ENCODE data around the gene SORL1-AS1.
A peak's percentile ranks its signal among the peaks of the same experiment; 100 is the strongest.
"Not testable (repeated sequence)": the region's sequence is repeated elsewhere in the genome, so short reads cannot be mapped to it uniquely, and the experiment has no call there.

The SORL1-AS1 gene

DNA sequence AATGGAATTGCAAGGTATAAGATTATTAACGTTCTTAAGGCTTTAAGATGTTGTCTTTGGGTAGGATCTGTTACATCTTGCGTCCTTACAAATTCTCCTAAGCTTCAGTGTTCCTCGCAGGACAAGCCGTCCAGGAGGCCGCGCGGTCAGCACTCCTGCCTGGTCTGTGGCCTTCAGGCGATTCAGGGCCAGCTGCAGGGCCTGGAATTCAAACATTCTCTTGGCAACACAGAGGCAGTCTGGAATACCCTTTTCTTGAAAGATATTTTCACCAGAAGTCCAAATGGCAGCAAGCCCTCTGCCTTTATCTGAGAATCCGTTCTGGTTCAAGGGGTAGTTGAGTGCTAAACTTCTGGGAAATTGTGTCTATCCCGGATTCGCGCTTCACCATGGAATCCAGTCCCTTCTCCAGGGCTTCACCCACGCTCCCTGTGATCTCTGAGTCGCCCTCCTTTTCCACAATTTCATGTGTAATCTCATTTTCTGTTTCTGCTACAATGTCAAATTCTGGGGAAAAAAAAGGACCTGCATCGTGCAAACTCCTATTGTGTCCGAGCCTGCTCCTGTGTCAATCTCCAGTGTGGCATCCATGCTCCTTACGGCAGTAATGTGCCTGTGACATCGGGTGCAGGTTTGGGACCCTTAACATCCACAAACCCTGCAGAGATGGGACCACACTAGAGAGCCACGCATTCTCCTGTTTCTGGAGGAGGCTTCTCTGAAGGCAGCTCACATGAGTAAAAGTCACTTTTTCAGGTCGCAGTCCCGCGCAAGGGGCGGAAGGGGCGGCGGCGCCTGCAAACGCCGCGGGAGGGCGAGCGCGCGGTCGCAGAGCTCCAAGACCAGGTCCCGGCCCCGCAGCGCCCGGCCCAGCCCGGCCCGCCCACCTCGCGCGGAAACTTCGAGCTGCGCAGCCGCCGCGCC is 26.0 kb downstream of the SORL1-AS1 start:
- DNase-seq, result peak; percentile 72

DNA sequence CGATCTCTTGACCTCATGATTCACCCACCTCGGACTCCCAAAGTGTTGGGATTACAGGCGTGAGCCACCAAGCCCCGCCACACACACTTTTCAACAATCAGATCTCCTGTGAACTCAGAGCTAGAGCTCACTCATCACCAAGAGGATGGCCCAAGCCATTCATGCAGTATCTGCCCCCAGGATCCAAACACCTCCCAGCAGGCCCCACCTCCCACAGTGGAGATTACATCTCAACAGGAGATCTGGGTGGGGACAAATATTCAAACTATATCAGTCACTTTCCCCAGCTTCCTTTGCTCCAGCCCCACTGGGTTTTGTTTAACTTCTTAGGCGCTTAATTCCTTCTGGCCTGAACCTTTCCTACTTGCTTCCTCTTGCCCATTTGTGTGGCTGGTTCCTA is 26.9 kb downstream of the SORL1-AS1 start:
- peak; percentile 35 for DNase-seq

DNA sequence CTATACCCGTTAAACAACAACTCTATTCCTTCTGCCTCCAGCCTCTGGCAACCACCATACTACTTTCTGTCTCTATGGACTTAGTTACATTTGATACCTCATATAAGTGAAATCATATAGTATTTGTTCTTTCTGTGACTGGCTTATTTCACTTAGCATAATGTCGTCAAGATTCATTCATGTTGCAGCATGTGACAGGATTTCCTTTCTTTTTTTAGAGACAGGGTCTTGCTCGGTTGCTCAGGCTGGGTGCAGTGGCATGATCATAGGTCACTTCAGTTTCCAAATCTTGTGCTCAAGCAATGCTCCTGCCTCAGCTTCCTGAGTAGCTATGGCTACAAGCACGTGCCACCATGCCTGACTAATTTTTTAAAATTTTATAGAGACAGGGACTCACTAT is 30.1 kb downstream of the SORL1-AS1 start:
- DNase-seq, result no peak

DNA sequence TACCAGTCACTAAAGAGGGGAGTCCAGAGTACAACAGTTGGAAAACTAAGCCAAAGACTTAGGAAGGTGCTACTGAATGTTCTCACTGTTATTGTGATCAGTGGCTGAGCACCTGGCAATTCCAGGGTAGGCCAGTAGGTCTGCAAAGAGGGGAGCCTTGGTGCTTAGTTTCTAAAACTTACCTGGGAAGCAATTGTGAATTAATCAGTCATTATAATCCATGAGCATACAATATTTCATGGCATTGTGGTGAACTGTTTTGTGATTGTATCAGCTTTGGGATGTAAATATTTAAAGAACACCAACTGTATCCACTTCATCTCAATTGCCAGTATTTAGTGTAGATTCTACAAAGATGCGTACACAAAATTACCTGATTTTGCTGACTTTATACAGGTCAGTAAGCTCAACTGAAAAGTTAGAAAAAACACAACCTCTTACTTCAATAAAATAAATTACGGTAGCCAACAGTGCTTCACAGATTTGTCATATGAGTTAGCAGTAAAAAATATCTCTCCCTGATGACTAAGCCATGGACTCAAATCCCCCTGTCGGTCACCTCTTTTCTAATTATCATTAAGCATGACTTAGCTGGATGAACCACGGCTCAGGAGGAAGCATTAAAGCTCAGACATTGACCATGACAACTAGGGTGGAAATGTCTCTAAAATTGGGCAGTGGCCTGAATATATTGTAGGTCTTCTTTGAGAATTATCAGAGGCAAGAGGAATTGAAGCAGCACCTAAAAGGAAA is 31.4 kb downstream of the SORL1-AS1 start:
- no peak for DNase-seq

DNA sequence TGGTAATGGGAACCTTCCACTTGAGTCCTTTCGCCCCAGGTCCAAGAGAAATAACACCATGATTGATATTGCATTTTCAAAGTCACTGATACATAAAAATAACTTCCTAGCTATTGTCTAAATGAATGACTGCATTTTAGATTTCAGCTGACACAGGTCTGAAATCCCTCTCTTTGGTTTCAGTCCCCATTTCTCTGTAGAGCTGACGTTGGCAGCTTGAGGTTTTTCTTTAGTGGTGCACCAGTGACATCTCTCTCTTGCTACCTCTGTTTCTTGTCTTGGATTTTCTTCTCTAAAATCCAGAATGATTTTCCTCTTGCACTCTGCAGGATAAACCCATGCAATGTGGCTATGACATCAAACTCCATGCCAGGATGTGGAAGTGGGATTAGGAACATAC is 32.4 kb downstream of the SORL1-AS1 start:
- no peak for DNase-seq

DNA sequence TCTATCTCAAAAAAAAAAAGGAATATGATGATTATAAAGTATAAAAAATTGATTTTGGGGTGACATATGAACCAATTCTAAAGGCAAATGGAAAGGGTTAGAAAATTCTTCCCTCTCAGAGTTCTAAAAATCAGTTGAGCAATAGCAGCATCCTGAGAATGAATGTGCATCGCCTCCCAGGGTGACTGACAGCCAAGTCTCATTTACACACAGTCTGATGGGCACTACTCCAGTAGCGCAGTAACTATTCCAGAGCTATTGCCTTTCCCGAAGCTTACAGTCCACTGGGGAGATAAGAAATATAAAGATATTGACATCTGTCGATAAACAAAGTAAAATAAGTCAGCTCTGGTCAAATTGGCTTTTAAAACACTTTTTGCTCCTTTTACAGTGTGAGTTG is 32.9 kb downstream of the SORL1-AS1 start:
- no peak for DNase-seq

DNA sequence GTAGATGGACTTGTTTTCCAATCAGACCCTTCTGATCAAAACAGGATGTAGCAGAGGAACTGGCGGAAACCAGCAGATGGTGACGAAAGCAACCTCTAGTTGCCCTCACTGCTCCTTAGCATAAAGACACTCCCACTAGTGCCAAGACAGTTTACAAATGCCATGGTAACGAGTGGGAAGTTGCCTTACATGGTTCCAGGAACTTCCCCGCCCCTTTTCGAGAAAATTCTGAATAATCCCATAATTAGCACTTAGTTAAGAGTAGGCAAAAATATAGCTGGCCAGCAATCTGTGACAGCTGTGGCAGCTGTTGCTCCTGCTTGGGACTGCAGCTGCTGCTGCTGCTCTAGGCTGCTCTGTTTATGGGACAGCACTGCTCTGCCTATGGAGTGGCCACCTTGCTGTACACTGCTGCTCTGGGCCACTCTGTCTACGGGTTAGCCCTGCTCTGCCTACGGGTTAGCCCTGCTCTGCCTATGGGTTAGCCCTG is 34.1 kb downstream of the SORL1-AS1 start:
- peak; percentile 55 for DNase-seq

DNA sequence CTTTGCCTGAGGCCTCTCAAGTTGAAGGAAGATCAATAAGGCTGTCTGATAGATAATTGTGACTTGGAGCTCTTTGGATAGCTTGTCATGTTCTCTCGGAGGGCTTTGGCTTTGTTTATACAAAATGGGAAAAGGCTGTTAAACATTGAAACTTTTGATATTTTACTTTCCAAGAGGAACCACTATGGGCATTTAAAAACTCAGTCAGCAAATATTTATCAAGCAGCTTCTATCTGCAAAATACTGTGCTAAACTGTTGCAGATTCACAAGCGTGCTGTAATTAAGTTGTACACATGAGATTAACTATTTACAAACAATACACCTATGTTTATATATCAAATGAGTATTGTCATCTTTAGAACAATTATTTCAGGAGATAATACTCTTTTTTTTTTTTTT is 35.2 kb downstream of the SORL1-AS1 start:
- no peak for DNase-seq

DNA sequence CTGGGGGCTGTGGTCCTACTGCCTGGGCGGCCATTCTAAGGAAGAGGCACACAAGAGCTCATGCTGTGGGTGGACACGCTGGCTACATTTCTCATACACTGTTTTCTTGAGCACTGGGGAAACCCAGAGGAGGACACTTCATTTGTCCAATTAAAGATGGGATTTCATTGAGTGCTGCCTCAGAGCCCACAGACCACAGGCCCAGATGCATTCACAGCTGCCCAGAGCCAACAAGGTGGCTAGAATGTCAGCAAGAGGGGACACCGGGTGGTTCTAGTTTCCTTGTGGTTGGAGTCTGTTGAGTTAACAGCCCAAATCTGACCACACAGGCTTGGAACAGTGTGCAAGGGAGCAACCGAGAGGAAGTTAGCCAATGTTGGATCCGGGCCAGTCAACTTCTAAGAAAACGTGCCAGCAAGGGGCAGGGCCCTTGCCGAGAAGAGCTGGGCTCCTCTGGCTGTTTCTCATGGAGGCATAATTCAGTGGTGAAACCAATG is 35.7 kb downstream of the SORL1-AS1 start:
- no peak for DNase-seq

DNA sequence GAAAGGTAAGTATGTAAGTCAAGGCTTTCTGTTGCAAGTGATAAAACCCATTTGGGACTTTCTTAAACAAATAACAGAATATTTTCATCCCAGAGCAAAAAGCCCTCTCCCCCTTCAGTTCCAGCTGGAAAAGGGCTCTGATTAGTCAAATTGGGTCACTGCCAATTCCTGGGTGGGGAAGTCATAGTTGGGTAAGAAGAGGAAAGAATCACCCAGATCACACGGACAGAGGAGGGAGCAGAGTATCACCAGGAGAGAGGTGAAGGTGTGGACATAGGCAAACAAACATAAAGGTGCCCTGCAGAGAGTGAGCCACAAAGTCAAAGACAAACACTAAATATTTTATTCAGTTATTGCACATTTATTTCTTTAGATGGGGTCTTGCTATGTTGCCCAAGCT is 36.9 kb downstream of the SORL1-AS1 start:
- DNase-seq, result no peak

DNA sequence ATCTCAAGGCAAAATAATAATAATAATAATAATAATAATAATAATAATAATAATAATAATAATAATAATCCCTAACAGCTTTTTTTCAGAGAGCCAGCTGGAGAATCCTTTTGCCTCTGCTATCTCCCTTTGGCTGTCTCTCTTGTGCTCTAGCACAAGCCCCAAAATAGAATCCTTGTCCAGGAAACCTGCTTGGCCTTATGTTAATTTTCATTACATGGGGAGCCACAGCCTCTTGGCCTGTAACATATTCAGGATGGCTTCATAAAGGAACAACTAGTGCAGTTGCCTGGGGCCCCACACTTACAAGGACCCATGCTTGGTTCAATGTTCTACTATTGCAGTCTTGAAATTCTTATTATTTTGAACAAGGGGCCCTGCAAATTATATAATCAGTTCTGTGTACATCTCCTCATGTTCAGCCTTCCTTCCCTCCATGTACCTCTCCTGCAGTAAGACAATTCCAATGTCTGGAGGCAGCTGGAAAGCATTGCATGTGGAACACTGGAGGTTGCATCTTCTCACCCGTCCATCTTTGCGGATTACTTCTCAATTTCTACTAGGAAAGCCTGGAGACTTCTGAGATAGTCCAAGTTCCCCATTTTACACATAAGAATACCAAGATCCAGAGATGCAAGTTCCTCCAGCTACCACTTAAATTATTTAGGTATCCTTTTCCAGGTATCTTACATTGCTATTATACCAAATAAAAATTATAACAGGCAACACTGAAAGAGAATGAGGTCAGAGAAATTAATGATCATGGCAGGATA is 38.4 kb downstream of the SORL1-AS1 start:
- no peak for DNase-seq

DNA sequence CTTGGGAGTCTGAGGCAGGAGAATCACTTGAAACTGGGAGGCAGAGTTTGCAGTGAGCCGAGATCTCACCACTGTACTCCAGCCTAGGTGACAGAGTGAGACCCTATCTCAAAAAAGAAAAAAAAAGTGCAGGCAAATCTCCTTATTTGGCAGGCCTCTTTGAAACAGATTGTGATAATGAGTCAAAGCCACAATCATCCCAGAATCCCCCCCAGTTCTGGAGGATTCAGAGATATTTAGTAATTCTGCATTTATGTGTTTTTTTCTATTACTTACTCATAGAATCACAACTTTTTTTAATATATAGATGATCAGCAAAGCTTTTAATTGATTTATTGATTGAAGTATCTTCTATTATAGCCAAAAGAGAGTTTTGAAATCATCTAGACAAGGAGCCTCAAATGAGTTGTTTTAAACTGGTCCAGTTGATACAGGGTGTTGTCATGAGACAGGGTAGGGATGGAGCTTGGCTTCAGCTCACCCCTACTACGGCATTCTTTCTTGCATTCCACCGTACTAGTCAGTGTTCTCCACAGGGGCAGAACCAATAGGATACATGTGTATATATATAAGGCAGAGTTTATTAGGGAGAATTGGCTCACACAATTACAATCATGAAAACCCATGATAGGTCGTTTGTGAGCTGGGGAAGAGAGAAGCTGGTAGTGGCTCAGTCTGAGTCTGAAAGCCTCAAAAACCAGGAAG is 39.9 kb downstream of the SORL1-AS1 start:
- no peak for DNase-seq

DNA sequence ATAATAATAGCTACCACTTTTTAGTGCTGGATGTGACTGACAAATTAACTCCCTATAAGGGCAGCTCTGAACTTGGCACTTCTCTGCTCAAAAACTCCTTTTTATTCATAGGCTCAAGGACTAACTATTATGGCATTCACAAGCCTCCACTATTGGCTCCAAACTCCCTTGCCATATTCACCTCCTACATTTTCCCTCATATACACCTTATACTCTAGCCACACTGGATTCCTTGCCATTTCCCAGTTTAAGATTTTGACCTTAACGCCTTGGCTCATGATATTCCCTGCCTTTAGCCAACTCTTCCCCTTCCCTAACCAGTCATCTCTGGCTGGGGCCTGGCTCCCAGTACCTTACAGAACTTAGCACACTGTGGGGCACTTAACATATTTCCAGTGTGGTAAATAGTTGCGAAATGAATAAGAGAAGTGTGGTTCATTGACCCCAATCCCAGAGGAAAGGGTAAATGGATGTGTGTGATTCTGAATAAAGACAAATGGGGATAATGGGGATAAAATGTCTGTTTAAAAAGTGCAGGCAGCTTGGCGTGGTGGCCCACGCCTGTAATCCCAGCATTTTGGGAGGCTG is 40.7 kb downstream of the SORL1-AS1 start:
- DNase-seq, result no peak

DNA sequence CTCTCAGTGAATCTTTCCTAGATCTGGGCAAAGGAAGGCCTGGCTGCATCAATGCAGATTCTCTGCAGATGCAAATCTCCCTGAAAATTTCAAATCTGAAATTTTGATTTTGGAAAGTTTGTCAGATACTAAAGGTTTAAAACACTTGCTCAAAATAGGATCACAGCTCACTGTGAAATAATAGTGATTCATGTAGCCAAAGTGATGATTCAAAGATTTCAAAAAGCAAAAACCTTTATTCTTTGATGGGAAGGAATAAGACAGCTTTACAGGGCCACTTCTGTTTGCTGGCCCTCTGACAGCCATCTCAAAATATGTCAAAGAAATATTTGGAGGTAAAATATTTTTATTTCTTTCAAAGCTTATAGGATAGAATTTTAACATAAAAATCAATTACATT is 41.4 kb downstream of the SORL1-AS1 start:
- not testable (repeated sequence) for DNase-seq

DNA sequence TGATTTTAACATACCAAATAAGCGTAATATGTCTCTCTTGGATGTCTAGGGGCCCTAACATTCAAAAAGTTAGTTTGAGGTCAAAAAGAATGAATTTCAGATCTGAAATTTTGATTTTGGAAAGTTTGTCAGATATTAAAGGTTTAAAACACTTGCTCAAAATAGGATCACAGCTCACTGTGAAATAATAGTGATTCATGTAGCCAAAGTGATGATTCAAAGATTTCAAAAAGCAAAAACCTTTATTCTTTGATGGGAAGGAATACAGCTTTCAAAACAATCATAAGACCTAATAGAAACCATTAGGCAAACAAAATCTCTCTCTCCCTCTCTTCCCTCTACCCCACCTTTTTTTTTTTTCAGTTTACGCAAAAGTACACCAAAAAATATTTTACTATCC is 42.7 kb downstream of the SORL1-AS1 start:
- DNase-seq, result not testable (repeated sequence)

DNA sequence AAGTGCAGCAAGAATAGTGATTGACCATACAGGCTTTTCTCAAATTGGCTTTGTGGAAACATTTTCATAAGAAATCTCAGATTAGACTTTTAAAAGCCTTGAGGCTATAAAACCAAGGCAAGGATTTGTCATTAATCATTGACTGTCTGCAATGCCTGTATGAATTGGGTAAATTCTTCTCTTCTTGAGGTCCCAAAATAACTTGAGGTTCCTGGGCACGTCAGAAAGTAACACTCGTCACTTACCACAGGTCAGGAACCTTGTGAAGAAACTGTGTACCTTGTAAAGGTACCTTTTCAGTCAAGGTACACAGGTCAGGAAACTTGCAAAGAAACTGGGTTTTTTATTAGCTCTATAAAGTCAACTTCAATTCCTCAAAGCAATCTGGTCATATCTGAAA is 43.9 kb downstream of the SORL1-AS1 start:
- no peak for DNase-seq

DNA sequence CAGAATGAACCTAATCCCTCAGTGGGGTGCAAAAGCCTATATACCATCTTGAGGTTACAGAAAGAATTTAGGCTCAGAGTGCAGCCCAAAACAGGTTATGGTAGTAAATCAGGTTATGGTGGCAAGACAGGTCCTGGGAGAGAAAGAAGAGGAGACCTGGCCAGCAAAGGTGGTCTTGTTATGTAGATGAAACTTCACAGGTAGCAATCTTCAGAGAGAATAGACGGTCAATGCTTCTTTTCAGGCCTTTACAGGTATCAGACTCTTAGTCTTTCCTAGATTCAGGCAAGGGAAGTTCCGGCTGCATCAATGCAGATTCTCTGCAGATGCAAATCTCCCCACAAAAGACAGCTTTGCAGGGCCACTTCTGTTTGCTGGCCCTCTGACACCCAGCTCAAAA is 46.5 kb downstream of the SORL1-AS1 start:
- DNase-seq, result no peak

DNA sequence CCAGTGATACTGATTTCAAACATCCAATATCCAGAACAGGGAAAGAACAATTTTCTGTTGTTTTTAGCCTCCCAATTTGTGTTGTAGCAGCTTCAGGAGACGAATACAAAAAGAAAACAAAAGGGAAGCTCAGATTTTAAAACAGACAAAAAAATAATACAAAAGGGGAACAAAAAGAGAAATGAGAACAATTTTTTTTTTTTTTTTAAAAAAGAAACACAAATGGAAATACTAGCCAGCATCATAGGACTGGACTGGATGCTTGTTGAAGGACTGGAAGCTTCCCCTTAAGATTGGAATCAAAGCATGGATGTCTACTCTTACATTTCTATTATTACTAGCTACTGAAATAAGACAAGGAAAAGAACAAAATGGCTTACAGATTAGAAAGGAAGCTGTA is 47.1 kb downstream of the SORL1-AS1 start:
- DNase-seq, result no peak

DNA sequence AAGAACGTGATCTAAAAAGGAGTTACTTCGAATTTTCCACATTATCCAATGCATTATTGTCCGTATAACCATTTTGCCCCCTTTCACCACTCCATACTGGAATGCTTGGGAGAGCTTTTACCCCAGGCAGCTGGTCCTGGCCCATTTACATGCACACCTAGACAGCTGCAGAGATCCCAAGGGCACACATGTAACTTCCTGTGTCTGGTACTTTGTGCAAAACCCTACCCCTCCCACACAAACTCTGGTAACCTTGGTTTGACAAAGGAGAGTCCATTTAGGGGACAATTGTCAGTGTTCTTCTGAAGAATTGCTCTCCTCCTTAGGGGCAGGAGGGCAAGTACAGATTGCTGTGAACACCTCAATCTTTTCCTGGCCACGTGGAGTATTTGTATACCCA is 58.0 kb downstream of the SORL1-AS1 start:
- no peak for DNase-seq

DNA sequence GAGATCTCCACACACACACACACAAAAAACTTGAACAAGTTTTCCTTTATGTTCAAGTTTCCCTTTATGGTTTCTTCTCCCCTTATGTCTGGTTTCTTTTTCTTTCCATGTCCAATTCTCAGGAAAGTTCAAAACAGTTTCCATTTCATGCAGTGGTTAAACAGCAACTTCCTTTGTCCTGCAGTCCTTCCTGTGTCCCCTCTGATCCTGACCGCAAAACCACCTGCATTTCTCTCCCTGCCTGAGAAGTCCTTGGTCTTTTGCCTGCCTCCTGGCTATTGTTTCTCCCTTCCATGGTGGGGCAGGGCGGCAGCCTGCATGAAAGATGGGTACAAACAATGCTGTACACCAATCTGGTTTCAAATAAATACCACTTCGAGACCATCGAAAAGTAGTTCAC is 58.9 kb downstream of the SORL1-AS1 start:
- DNase-seq, result no peak

DNA sequence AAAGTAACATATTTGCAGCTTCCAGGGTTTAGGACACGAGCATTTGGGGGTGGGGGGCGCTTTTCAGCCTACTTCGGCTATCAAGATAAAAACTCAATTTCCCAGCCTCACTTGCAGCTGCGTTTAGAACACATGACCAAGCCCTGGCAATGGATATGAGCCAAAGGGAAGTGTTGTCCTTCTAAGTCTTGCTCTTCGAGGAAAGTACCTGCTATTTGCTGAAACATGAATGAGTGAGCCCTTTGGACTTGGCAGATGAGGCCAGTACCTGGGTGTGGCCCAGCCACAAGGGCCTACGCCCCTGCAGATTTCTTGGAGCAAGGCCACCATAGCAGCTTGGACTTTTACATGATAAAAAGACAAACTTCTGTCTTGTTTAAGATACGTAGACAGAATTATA is 60.9 kb downstream of the SORL1-AS1 start:
- DNase-seq, result no peak

DNA sequence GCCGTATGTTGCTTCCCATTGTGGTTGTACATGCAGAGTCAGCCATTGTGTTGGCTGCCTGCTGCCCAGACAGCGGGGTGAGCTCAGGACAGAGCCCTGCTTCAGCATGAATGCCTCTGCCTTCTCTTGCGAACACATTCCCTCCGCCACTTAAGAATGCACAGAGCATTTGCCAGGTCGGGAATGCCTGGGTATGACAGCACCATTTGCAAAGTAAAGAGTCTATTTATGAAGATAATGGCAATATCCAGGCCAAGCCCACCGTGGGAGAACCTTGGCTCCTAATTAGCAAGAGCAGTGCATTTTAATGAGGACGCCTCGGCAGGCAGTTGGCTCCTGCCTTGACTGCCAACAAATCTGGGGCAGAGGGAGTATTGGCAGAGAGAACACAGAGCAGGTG is 63.1 kb downstream of the SORL1-AS1 start:
- DNase-seq, result peak; percentile 78

Data from islet precursor cell (in vitro differentiated cells).